Stimulated activated CD4-positive, alpha-beta T cell treated with anti-CD3 and anti-CD28 coated beads, TNF-alpha, amount 100 ng/mL, for 1 hour (primary cell): ENCODE data around the gene NHS.

ENCODE experiments used
- DNase-seq, 3 donors: peaks; one replicate each; pipeline ENCODE4 v3.0.0-alpha.2; 2020; ENCODE audit warnings: low read depth in 3 of 3, low spot score in 1 of 3

NHS gene

GRCh38 chrX:17374619-17375366 is at the start of gene NHS:
NHS (plus strand) TSS chrX:17375200; CDS start chrX:17375758, 558 bp downstream.
- no peak for DNase-seq

GRCh38 chrX:17328837-17329236 is 46.2 kb upstream of the NHS start:
- DNase-seq = no peak

- no peak for DNase-seq
Observed at GRCh38 chrX:17336377-17336776, 38.6 kb upstream of the NHS start.

GRCh38 chrX:17355976-17356375 is 19.0 kb upstream of the NHS start:
- no peak for DNase-seq

- no peak for DNase-seq
Observed at GRCh38 chrX:17359500-17359899, 15.5 kb upstream of the NHS start.

GRCh38 chrX:17361620-17362019 is 13.4 kb upstream of the NHS start:
- no peak for DNase-seq

GRCh38 chrX:17368002-17368401 is 7.0 kb upstream of the NHS start:
- no peak for DNase-seq

GRCh38 chrX:17369309-17369708 is 5.7 kb upstream of the NHS start:
- no peak for DNase-seq

GRCh38 chrX:17370191-17370590 is 4.8 kb upstream of the NHS start:
- DNase-seq = no peak

GRCh38 chrX:17372052-17372451 is 2.9 kb upstream of the NHS start:
- DNase-seq = no peak

GRCh38 chrX:17373337-17373736 is 1.7 kb upstream of the NHS start:
- DNase-seq = no peak

GRCh38 chrX:17375367-17375636 is 302 bp downstream of the NHS start:
- DNase-seq = no peak

- no peak for DNase-seq
Observed at GRCh38 chrX:17375637-17376430, 834 bp downstream of the NHS start.

GRCh38 chrX:17376431-17377077 is 1.6 kb downstream of the NHS start:
- DNase-seq = no peak

- no peak for DNase-seq
Observed at GRCh38 chrX:17377091-17377717, 2.2 kb downstream of the NHS start.

GRCh38 chrX:17377795-17378194 is 2.8 kb downstream of the NHS start:
- DNase-seq = no peak

- DNase-seq = no peak
Observed at GRCh38 chrX:17380221-17380620, 5.2 kb downstream of the NHS start.

- no peak for DNase-seq
Observed at GRCh38 chrX:17390419-17390850, 15.4 kb downstream of the NHS start.

GRCh38 chrX:17395154-17395553 is 20.2 kb downstream of the NHS start:
- no peak for DNase-seq

- no peak for DNase-seq
Observed at GRCh38 chrX:17397074-17397473, 22.1 kb downstream of the NHS start.

GRCh38 chrX:17403189-17403691 is 28.2 kb downstream of the NHS start:
- DNase-seq = no peak

- no peak for DNase-seq
Observed at GRCh38 chrX:17403972-17404371, 29.0 kb downstream of the NHS start.
